Neural crest cell (in vitro differentiated cells): ENCODE data around the gene MAML3. TPM values are rescaled to one million over a fixed set of nuclear protein-coding genes. Genes with fewer than 3 reads are reported as not detected.

ENCODE experiments used
- DNase-seq: peaks from one replicate; pipeline ENCODE4 v3.0.0; 2021; ENCODE audit warnings: low read depth, mixed read lengths, low spot score
- H3K27ac Mint-ChIP-seq: one replicate; pipeline ENCODE4 v1.8.0; 2021; ENCODE audit warnings: mild to moderate bottlenecking, mixed read lengths; ENCODE audit not compliant: unreplicated experiment
- H3K27me3 Mint-ChIP-seq: 2 replicates; pipeline ENCODE4 v1.8.0; 2021; ENCODE audit warnings: low read depth, mild to moderate bottlenecking, mixed read lengths
- H3K36me3 Mint-ChIP-seq: 2 replicates; pipeline ENCODE4 v1.8.0; 2021; ENCODE audit warnings: low read depth, mild to moderate bottlenecking, mixed read lengths
- H3K4me1 Mint-ChIP-seq: 2 replicates; pipeline ENCODE4 v1.8.0; 2021; ENCODE audit warnings: mixed read lengths
- H3K4me3 Mint-ChIP-seq: one replicate; pipeline ENCODE4 v1.8.0; 2021; ENCODE audit warnings: mild to moderate bottlenecking, mixed read lengths
- H3K9me3 Mint-ChIP-seq: 2 replicates; pipeline ENCODE4 v1.8.0; 2021; ENCODE audit warnings: mixed read lengths
- CTCF ChIP-seq: fragments of 200-600 bp; sonication (generic); conservative IDR thresholded peaks from 2 replicates; pipeline ENCODE4 v1.5.0; 2021; ENCODE audit warnings: antibody characterized with exemption, mild to moderate bottlenecking
- total RNA-seq: library from RNA; stranded (reverse); gene quantifications from 2 replicates; pipeline ENCODE4 v1.2.1, GENCODE V29; 2021

The MAML3 gene
- total RNA-seq, 1 donor from 2014 or later = 21.8 TPM

GRCh38 chr4:140092094-140092851 is 61.7 kb downstream of the MAML3 start:
- TF ChIP-seq CTCF = no peak
- peaks cover 63% of the 10 kb centered on the region for H3K4me1 Mint-ChIP-seq
- H3K27me3 Mint-ChIP-seq = no peaks in the 10 kb centered on the region
- H3K9me3 Mint-ChIP-seq = no peaks in the 10 kb centered on the region
- H3K4me3 Mint-ChIP-seq = peak overlapping the region; percentile 50
- H3K36me3 Mint-ChIP-seq = no peaks in the 10 kb centered on the region
- DNase-seq = no peak
- H3K27ac Mint-ChIP-seq = peak overlapping the region; percentile 62

- Mint-ChIP-seq H3K9me3 (no peaks in the 10 kb centered on the region), H3K4me3 (no peak overlapping the region), H3K4me1 (peaks cover 55% of the 10 kb centered on the region), H3K27ac (no peak overlapping the region), H3K36me3 (peaks cover 1% of the 10 kb centered on the region), H3K27me3 (no peaks in the 10 kb centered on the region)
- no peak for TF ChIP-seq CTCF
- no peak for DNase-seq
Measured at GRCh38 chr4:140091305-140091704, 62.7 kb downstream of the MAML3 start.

- Mint-ChIP-seq H3K36me3 (peaks cover 3% of the 10 kb centered on the region), H3K27ac (no peak overlapping the region), H3K9me3 (no peaks in the 10 kb centered on the region), H3K27me3 (no peaks in the 10 kb centered on the region), H3K4me3 (no peak overlapping the region), H3K4me1 (peaks cover 55% of the 10 kb centered on the region)
- TF ChIP-seq CTCF = no peak
- no peak for DNase-seq
Measured at GRCh38 chr4:140090215-140090731, 63.7 kb downstream of the MAML3 start.

GRCh38 chr4:140089216-140089615 is 64.8 kb downstream of the MAML3 start:
- H3K27me3 Mint-ChIP-seq = no peaks in the 10 kb centered on the region
- no peaks in the 10 kb centered on the region for H3K9me3 Mint-ChIP-seq
- peaks cover 55% of the 10 kb centered on the region for H3K4me1 Mint-ChIP-seq
- no peak overlapping the region for H3K4me3 Mint-ChIP-seq
- H3K36me3 Mint-ChIP-seq = peaks cover 3% of the 10 kb centered on the region
- no peak for TF ChIP-seq CTCF
- no peak for DNase-seq
- H3K27ac Mint-ChIP-seq = no peak overlapping the region

- Mint-ChIP-seq H3K36me3 (peaks cover 3% of the 10 kb centered on the region), H3K4me1 (peaks cover 54% of the 10 kb centered on the region), H3K4me3 (no peak overlapping the region), H3K9me3 (no peaks in the 10 kb centered on the region), H3K27me3 (no peaks in the 10 kb centered on the region), H3K27ac (no peak overlapping the region)
- no peak for DNase-seq
- TF ChIP-seq CTCF = no peak
Measured at GRCh38 chr4:140088323-140088967, 65.5 kb downstream of the MAML3 start.
